Type B pancreatic cell (in vitro differentiated cells): Measurements from ENCODE around the gene CDCA7L. TPM values are rescaled to one million over a fixed set of nuclear protein-coding genes. Genes with fewer than 3 reads are reported as not detected.

Experiments
- DNase-seq: peaks from one replicate; pipeline ENCODE4 v3.0.0; 2021; ENCODE audit warnings: mixed read lengths; ENCODE audit not compliant: unreplicated experiment; ENCODE audit errors: extremely low spot score
- H3K27ac Mint-ChIP-seq: 2 replicates; pipeline ENCODE4 v1.8.0; 2021; ENCODE audit warnings: mild to moderate bottlenecking, mixed read lengths
- H3K27me3 Mint-ChIP-seq: 2 replicates; pipeline ENCODE4 v1.8.0; 2021; ENCODE audit warnings: mixed read lengths
- H3K36me3 Mint-ChIP-seq: 2 replicates; pipeline ENCODE4 v1.8.0; 2021; ENCODE audit warnings: mixed read lengths
- H3K4me1 Mint-ChIP-seq: one replicate; pipeline ENCODE4 v1.8.0; 2021; ENCODE audit warnings: mixed read lengths; ENCODE audit not compliant: unreplicated experiment
- H3K4me3 Mint-ChIP-seq: 2 replicates; pipeline ENCODE4 v1.8.0; 2021; ENCODE audit warnings: mild to moderate bottlenecking, mixed read lengths
- H3K9me3 Mint-ChIP-seq: 2 replicates; pipeline ENCODE4 v1.8.0; 2021; ENCODE audit warnings: mixed read lengths
- total RNA-seq: library from RNA; stranded (reverse); gene quantifications from 2 replicates; pipeline ENCODE4 v1.2.1, GENCODE V29; 2021; ENCODE audit warnings: low replicate concordance
- TF ChIP-seq, protein P1 (sequence below): fragments of 200-600 bp; sonication (generic); conservative IDR thresholded peaks from 2 replicates; pipeline ENCODE4 v1.5.0; 2021; ENCODE audit warnings: antibody characterized with exemption, mild to moderate bottlenecking

Gene CDCA7L
- total RNA-seq, 1 donor from 2014 or later = 37.8 TPM

DNA sequence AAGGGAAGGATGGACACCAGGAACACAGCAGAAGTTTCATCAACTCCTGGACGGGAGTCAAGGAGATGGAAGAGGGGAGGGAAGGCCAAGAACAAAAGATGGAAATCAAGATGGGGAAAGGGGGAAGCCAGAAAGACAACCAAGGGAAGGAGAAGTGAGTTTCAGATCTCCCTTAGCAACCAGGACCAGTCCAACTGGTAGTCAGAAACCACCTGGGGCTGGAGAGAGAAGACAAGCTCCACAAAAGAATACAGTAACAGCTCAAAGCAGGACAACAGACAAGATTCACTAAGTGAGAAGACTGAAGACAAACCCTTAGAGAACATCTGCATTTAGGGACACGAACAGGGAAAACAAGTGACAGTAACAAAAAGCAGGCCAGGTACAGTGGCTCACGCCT, 30.6 kb downstream of the CDCA7L start:
- H3K27ac Mint-ChIP-seq = no peak overlapping the region
- no peaks in the 10 kb centered on the region for H3K27me3 Mint-ChIP-seq
- peaks cover 32% of the 10 kb centered on the region for H3K36me3 Mint-ChIP-seq
- no peak for DNase-seq
- peaks cover 11% of the 10 kb centered on the region for H3K4me1 Mint-ChIP-seq
- H3K9me3 Mint-ChIP-seq = peaks cover 7% of the 10 kb centered on the region
- TF ChIP-seq, protein P1, sequence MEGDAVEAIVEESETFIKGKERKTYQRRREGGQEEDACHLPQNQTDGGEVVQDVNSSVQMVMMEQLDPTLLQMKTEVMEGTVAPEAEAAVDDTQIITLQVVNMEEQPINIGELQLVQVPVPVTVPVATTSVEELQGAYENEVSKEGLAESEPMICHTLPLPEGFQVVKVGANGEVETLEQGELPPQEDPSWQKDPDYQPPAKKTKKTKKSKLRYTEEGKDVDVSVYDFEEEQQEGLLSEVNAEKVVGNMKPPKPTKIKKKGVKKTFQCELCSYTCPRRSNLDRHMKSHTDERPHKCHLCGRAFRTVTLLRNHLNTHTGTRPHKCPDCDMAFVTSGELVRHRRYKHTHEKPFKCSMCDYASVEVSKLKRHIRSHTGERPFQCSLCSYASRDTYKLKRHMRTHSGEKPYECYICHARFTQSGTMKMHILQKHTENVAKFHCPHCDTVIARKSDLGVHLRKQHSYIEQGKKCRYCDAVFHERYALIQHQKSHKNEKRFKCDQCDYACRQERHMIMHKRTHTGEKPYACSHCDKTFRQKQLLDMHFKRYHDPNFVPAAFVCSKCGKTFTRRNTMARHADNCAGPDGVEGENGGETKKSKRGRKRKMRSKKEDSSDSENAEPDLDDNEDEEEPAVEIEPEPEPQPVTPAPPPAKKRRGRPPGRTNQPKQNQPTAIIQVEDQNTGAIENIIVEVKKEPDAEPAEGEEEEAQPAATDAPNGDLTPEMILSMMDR = no peak
- H3K4me3 Mint-ChIP-seq = no peak overlapping the region

DNA sequence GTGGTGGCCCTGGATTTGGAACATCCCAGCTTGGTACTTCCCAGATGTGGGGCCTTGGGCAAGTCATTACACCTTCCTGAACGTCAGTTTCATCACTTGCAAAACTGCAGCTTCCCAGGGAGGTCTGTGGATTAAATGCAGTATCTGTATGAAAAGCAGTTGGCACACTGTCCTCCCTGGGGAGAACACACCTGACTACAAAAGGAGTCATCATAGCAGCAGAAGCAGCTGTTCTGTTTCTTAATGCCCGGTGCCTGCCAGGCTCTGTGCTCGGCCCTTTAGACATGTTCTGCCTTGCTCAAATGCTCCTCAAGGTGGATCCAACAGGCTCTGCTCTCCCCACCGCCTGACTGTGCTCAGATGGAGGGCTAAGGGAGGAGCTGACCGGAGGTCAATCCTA, 31.0 kb downstream of the CDCA7L start:
- Mint-ChIP-seq H3K36me3 (peaks cover 35% of the 10 kb centered on the region), H3K27me3 (no peaks in the 10 kb centered on the region), H3K4me1 (peaks cover 11% of the 10 kb centered on the region), H3K4me3 (no peak overlapping the region), H3K9me3 (peaks cover 7% of the 10 kb centered on the region), H3K27ac (no peak overlapping the region)
- TF ChIP-seq, protein P1 = no peak
- DNase-seq = no peak

DNA sequence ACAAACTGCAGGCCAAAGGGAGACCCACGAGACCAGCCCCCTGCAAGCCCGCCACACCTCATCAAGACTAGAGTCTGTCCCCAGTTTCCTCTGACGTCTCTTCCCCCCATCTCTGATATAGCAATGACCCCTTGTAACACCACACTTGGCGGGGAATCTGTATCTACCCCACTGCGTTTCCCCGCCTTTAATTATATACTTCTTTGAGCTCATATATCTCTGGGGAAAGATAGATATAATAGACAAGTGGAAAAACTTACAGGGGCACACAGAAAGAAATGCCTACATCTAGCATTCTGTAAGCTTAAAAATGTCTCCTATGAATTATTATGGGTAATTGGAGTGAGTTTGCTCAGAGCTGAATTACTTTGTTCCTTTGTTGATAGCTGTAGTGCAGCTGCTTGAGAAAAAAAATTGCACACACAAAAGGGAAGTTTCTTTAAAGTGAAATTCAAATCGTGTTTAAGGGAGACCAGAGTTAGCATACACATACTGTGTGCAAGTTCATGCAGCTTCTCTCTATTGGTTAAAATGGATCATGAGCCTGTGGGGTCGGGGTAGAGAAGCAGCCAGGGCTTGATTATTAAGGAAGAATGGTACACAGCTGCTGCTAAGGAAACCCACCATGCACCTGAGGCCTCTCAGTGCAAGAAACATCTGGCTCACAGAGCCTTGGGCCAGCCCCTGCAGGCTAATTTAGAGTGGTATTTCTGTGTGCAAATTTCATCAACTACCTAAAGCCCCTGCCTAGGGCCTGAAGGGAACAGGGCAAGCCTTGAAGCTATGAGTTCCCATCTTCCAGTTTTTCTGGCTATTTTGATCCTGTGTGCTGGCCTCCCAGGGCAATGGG, 32.5 kb downstream of the CDCA7L start:
- TF ChIP-seq, protein P1 = no peak
- H3K27me3 Mint-ChIP-seq = no peaks in the 10 kb centered on the region
- H3K9me3 Mint-ChIP-seq = peaks cover 7% of the 10 kb centered on the region
- no peak overlapping the region for H3K4me3 Mint-ChIP-seq
- DNase-seq = no peak
- H3K4me1 Mint-ChIP-seq = peaks cover 11% of the 10 kb centered on the region
- peak overlapping the region; percentile 34 for H3K27ac Mint-ChIP-seq
- peaks cover 40% of the 10 kb centered on the region for H3K36me3 Mint-ChIP-seq

DNA sequence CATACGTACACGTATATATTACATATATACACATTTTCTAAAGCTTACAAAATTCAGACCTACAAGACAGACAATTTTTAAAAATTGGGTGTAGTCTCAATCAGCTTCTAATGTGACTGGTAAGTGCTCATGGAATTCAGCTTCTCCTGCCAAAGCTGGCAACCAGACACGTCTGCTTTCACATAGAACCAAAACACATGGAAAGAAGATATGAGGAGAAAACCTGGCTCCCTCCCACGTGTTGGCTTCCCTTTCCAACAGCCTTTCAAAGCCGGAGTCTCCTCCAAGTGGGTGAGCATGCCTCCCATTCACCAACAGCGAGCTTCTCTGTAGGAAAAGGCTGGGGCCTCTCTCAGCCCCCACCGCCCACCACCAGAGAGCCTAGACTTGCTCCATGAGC, 33.4 kb downstream of the CDCA7L start:
- TF ChIP-seq, protein P1 = no peak
- Mint-ChIP-seq H3K4me1 (peaks cover 11% of the 10 kb centered on the region), H3K36me3 (peaks cover 42% of the 10 kb centered on the region), H3K4me3 (no peak overlapping the region), H3K27me3 (no peaks in the 10 kb centered on the region), H3K27ac (no peak overlapping the region), H3K9me3 (peaks cover 7% of the 10 kb centered on the region)
- DNase-seq = no peak

DNA sequence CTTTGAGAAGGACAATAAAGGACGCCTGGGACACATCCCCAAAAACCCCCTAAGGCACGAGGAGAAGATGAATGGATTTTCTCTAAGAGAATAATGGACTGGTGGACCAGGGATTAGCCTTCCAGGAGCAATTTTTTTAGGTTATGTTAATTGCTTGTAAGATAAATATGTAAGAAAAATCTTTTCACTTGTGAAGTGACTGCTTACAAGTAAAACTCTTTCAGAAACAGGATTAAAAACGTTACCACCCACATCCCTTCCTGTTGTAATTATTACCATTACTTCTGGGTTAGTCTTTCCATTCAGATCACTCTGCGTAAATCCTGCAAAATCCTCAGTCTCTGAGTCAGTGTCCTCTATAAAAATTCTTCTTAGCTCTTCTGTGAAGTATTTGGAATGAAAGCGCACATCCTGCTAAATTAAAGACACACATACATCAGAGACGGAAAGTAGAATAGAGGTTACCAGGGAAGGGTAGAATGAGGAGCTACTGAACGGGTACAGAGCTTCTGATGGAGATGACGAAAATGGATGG, 34.3 kb downstream of the CDCA7L start:
- H3K36me3 Mint-ChIP-seq = peaks cover 37% of the 10 kb centered on the region
- TF ChIP-seq, protein P1 = no peak
- H3K27me3 Mint-ChIP-seq = no peaks in the 10 kb centered on the region
- H3K4me3 Mint-ChIP-seq = no peak overlapping the region
- H3K27ac Mint-ChIP-seq = no peak overlapping the region
- peaks cover 7% of the 10 kb centered on the region for H3K9me3 Mint-ChIP-seq
- peaks cover 11% of the 10 kb centered on the region for H3K4me1 Mint-ChIP-seq
- DNase-seq = no peak
